Kidney epithelial cell (primary cell): Measurements from ENCODE around the gene RAP1A. TPM values are rescaled to one million over a fixed set of nuclear protein-coding genes. Genes with fewer than 3 reads are reported as not detected.

Experiments
- DNase-seq: peaks from one replicate; pipeline ENCODE4 v3.0.0-alpha.2; 2010; ENCODE audit warnings: low read depth
- H3K27me3 ChIP-seq: 2 replicates; pipeline ENCODE4 v1.6.0; 2011; ENCODE audit warnings: low read length; ENCODE audit not compliant: control insufficient read depth, insufficient read depth
- H3K36me3 ChIP-seq: 2 replicates; pipeline ENCODE4 v1.5.1; 2011; ENCODE audit warnings: low read length; ENCODE audit not compliant: control insufficient read depth, insufficient read depth
- H3K4me3 ChIP-seq: 2 replicates; pipeline ENCODE4 v1.5.1; 2011; ENCODE audit warnings: low read depth, mild to moderate bottlenecking, control low read depth, low read length
- CTCF ChIP-seq: IDR thresholded peaks from 2 replicates; pipeline ENCODE4 v1.5.1; 2011; ENCODE audit warnings: mild to moderate bottlenecking, moderate library complexity, low read length, control low read depth, inconsistent platforms; ENCODE audit not compliant: insufficient read depth, poor library complexity, severe bottlenecking
- total RNA-seq: library from RNA; depleted of rRNA; stranded (reverse); fragments of >200 nt; gene quantifications from 2 replicates; pipeline ENCODE4 v1.2.3, GENCODE V29; 2015

RAP1A gene
- total RNA-seq, 1 donor from 2014 or later = 39.2 TPM

- DNase-seq = no peak
- no peak for TF ChIP-seq CTCF
Measured at GRCh38 chr1:111621050-111621449, 1.5 kb downstream of the RAP1A start.

GRCh38 chr1:111622166-111622565 lies 2.6 kb downstream of the RAP1A start:
- Histone ChIP-seq H3K4me3 (no peak overlapping the region), H3K27me3 (no peaks in the 10 kb centered on the region), H3K36me3 (no peaks in the 10 kb centered on the region)
- no peak for DNase-seq
- TF ChIP-seq CTCF = no peak

More at GRCh38 chr1:111621050-111621449, 1.5 kb downstream of the RAP1A start:
- Histone ChIP-seq H3K36me3 (no peaks in the 10 kb centered on the region), H3K4me3 (peak overlapping the region; percentile 93), H3K27me3 (no peaks in the 10 kb centered on the region)

GRCh38 chr1:111624382-111624781 lies 4.8 kb downstream of the RAP1A start:
- Histone ChIP-seq H3K27me3 (no peaks in the 10 kb centered on the region), H3K36me3 (no peaks in the 10 kb centered on the region), H3K4me3 (no peak overlapping the region)
- DNase-seq = no peak
- TF ChIP-seq CTCF = no peak

- H3K27me3 ChIP-seq = no peaks in the 10 kb centered on the region
- TF ChIP-seq CTCF = no peak
- no peak overlapping the region for H3K4me3 ChIP-seq
- DNase-seq = no peak
- no peaks in the 10 kb centered on the region for H3K36me3 ChIP-seq
Measured at GRCh38 chr1:111625276-111625675, 5.7 kb downstream of the RAP1A start.

GRCh38 chr1:111628153-111628552 lies 8.6 kb downstream of the RAP1A start:
- TF ChIP-seq CTCF = no peak
- no peak for DNase-seq
- no peaks in the 10 kb centered on the region for H3K27me3 ChIP-seq
- H3K36me3 ChIP-seq = no peaks in the 10 kb centered on the region
- no peak overlapping the region for H3K4me3 ChIP-seq

- TF ChIP-seq CTCF = no peak
- H3K36me3 ChIP-seq = no peaks in the 10 kb centered on the region
- no peak for DNase-seq
Measured at GRCh38 chr1:111629190-111629954, 9.8 kb downstream of the RAP1A start.

More at GRCh38 chr1:111629190-111629954, 9.8 kb downstream of the RAP1A start:
- Histone ChIP-seq H3K27me3 (no peaks in the 10 kb centered on the region), H3K4me3 (no peak overlapping the region)
